Measurements from ENCODE around the gene TGM2. TPM values are rescaled to one million over a fixed set of nuclear protein-coding genes. Genes with fewer than 3 reads are reported as not detected.
A peak's percentile ranks its signal among the peaks of the same experiment; 100 is the strongest.

TGM2 gene
- total RNA-seq, 1 experiment from 2014 or later = 138 TPM

DNA sequence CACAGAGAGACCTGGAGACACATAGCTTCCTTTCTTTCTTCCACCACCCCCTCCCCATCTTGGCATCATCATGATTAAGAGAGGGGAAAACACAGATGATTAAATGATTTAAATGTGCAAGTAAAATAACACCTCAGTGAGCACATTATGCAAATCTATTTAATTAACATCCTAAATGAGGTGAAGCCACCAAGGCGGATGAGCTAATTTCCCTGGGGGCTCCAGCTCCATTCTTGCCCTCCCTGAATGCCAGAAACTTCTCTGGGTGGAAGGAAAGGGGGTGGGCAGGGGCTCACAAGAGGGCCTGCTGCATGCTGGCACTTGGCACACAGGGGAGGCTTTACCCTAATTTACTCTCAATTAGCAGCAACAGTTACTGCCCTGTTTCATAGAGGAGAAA lies 32.5 kb upstream of the TGM2 start:
- POLR2A ChIA-PET = no interaction called here
- H3K9me3 Mint-ChIP-seq (ENCODE audit: unreplicated experiment) = peaks cover 10% of the 10 kb centered on the region
- DNase-seq = peak in 1 of 2 experiments; percentile 25
- H3K27ac Mint-ChIP-seq (ENCODE audit: unreplicated experiment) = no peak overlapping the region
- intact Hi-C loops (cut with micrococcal nuclease; ENCODE audit: unreplicated experiment) = no loop called here
- Histone ChIP-seq H3K4me3 (ENCODE audit: low read depth, low read length) (no peak overlapping the region), H3K36me3 (ENCODE audit: control insufficient read depth, insufficient read depth, low read length) (no peaks in the 10 kb centered on the region), H3K9me3 (no peaks in the 10 kb centered on the region), H3K27me3 (replicated peaks; ENCODE audit: control insufficient read depth, insufficient read depth, low read length) (no peaks in the 10 kb centered on the region), H3K4me1 (0 out of 2 replicates have a peak, but pooled peaks cover 6% of the 10 kb centered on the region)
- no peak for TF ChIP-seq CTCF (IDR thresholded peaks at IDR 0.05; ENCODE audit: insufficient read depth in 1 of 2, low read depth in 1 of 2, low read length in 1 of 2, severe bottlenecking in 1 of 2, unreplicated experiment in 1 of 2)
- no peak overlapping the region for H3K4me3 Mint-ChIP-seq (ENCODE audit: unreplicated experiment)
- H3K27me3 Mint-ChIP-seq (ENCODE audit: insufficient read depth, unreplicated experiment) = no peaks in the 10 kb centered on the region
- no TSS peak for BruUV-seq (replicated peaks)
- CTCF ChIA-PET = interaction anchor here (1.9 kb wide), 1 partner anchor 23 kb away, joined by 11 read pairs; no protein-coding TSS in a partner anchor
- no peaks in the 10 kb centered on the region for H3K4me1 Mint-ChIP-seq (ENCODE audit: low read depth, unreplicated experiment)
- H3K36me3 Mint-ChIP-seq (ENCODE audit: insufficient read depth, unreplicated experiment) = no peaks in the 10 kb centered on the region

GRCh38 chr20:38197217-38197616 lies 32.1 kb upstream of the TGM2 start:
- POLR2A ChIA-PET = no interaction called here
- Mint-ChIP-seq H3K9me3 (ENCODE audit: unreplicated experiment) (peaks cover 10% of the 10 kb centered on the region), H3K4me1 (ENCODE audit: low read depth, unreplicated experiment) (no peaks in the 10 kb centered on the region), H3K27me3 (ENCODE audit: insufficient read depth, unreplicated experiment) (no peaks in the 10 kb centered on the region), H3K36me3 (ENCODE audit: insufficient read depth, unreplicated experiment) (no peaks in the 10 kb centered on the region), H3K4me3 (ENCODE audit: unreplicated experiment) (no peak overlapping the region), H3K27ac (ENCODE audit: unreplicated experiment) (no peak overlapping the region)
- Histone ChIP-seq H3K27me3 (replicated peaks; ENCODE audit: control insufficient read depth, insufficient read depth, low read length) (no peaks in the 10 kb centered on the region), H3K9me3 (no peaks in the 10 kb centered on the region), H3K4me3 (ENCODE audit: low read depth, low read length) (no peak overlapping the region), H3K4me1 (0 out of 2 replicates have a peak, but pooled peaks cover 6% of the 10 kb centered on the region), H3K36me3 (ENCODE audit: control insufficient read depth, insufficient read depth, low read length) (no peaks in the 10 kb centered on the region)
- CTCF ChIA-PET = interaction anchor here (1.6 to 1.9 kb wide), 2 partner anchors 24 to 139 kb away, joined by 6 to 11 read pairs; no protein-coding TSS in a partner anchor
- intact Hi-C loops (cut with micrococcal nuclease; ENCODE audit: unreplicated experiment) = no loop called here
- no TSS peak for BruUV-seq (replicated peaks)
- no peak for TF ChIP-seq CTCF (IDR thresholded peaks at IDR 0.05; ENCODE audit: insufficient read depth in 1 of 2, low read depth in 1 of 2, low read length in 1 of 2, severe bottlenecking in 1 of 2, unreplicated experiment in 1 of 2)
- DNase-seq = peak in 1 of 2 experiments; percentile 32

- Histone ChIP-seq H3K4me1 (peaks cover 10% of the 10 kb centered on the region; the same call in 1 of the 2 replicates), H3K36me3 (ENCODE audit: control insufficient read depth, insufficient read depth, low read length) (no peaks in the 10 kb centered on the region), H3K27me3 (replicated peaks; ENCODE audit: control insufficient read depth, insufficient read depth, low read length) (no peaks in the 10 kb centered on the region), H3K4me3 (ENCODE audit: low read depth, low read length) (no peak overlapping the region), H3K9me3 (no peaks in the 10 kb centered on the region)
- H3K27ac Mint-ChIP-seq (ENCODE audit: unreplicated experiment) = no peak overlapping the region
- H3K4me3 Mint-ChIP-seq (ENCODE audit: unreplicated experiment) = no peak overlapping the region
- H3K4me1 Mint-ChIP-seq (ENCODE audit: low read depth, unreplicated experiment) = peaks cover 2% of the 10 kb centered on the region
- CTCF ChIA-PET = interaction anchor here (0.8 to 1.9 kb wide), 4 partner anchors 24 to 212 kb away, joined by 4 to 11 read pairs (median 6); no protein-coding TSS in a partner anchor
- POLR2A ChIA-PET = no interaction called here
- no peaks in the 10 kb centered on the region for H3K36me3 Mint-ChIP-seq (ENCODE audit: insufficient read depth, unreplicated experiment)
- intact Hi-C loops (cut with micrococcal nuclease; ENCODE audit: unreplicated experiment) = no loop called here
- H3K9me3 Mint-ChIP-seq (ENCODE audit: unreplicated experiment) = peaks cover 10% of the 10 kb centered on the region
- no peaks in the 10 kb centered on the region for H3K27me3 Mint-ChIP-seq (ENCODE audit: insufficient read depth, unreplicated experiment)
- TF ChIP-seq CTCF (IDR thresholded peaks at IDR 0.05; ENCODE audit: insufficient read depth in 1 of 2, low read depth in 1 of 2, low read length in 1 of 2, severe bottlenecking in 1 of 2, unreplicated experiment in 1 of 2) = no peak
- BruUV-seq (replicated peaks) = no TSS peak
- DNase-seq = peak in 1 of 2 experiments; percentile 50
Observed at GRCh38 chr20:38196592-38196991, 31.5 kb upstream of the TGM2 start.

All from Caco-2 (cell line).